GM10266 (cell line): ENCODE results near the gene RASD2.
"Not testable (repeated sequence)": the region's sequence is repeated elsewhere in the genome, so short reads cannot be mapped to it uniquely, and the experiment has no call there.

Experiments used
- DNase-seq: peaks from one replicate; pipeline ENCODE4 v3.0.0; 2012; ENCODE audit errors: extremely low spot score
- CTCF ChIP-seq: IDR thresholded peaks from 2 replicates; pipeline ENCODE4 v1.5.1; 2012; ENCODE audit warnings: mild to moderate bottlenecking, low read depth; ENCODE audit not compliant: control insufficient read depth, insufficient read depth; ENCODE audit errors: missing control alignments

The RASD2 gene

GRCh38 chr22:35502836-35503235 lies 37.8 kb upstream of the RASD2 start:
- no peak for DNase-seq
- TF ChIP-seq CTCF, result no peak

- TF ChIP-seq CTCF, result no peak
- no peak for DNase-seq
Observed at GRCh38 chr22:35505399-35506258, 35.0 kb upstream of the RASD2 start.

GRCh38 chr22:35506259-35506570 lies 34.4 kb upstream of the RASD2 start:
- no peak for TF ChIP-seq CTCF

GRCh38 chr22:35507851-35508250 lies 32.8 kb upstream of the RASD2 start:
- not testable (repeated sequence) for DNase-seq

More at GRCh38 chr22:35506259-35506570, 34.4 kb upstream of the RASD2 start:
- DNase-seq, result no peak

- DNase-seq, result no peak
- TF ChIP-seq CTCF, result no peak
Observed at GRCh38 chr22:35509451-35509850, 31.2 kb upstream of the RASD2 start.

- no peak for DNase-seq
- no peak for TF ChIP-seq CTCF
Observed at GRCh38 chr22:35509960-35510359, 30.7 kb upstream of the RASD2 start.

- no peak for DNase-seq
- no peak for TF ChIP-seq CTCF
Observed at GRCh38 chr22:35510481-35510934, 30.1 kb upstream of the RASD2 start.
